Measurements from ENCODE around the gene IFITM10. TPM values are rescaled to one million over a fixed set of nuclear protein-coding genes. Genes with fewer than 3 reads are reported as not detected.

The IFITM10 gene
- polyA plus RNA-seq, 2 donors: 0.73 to 1.1 TPM

DNA sequence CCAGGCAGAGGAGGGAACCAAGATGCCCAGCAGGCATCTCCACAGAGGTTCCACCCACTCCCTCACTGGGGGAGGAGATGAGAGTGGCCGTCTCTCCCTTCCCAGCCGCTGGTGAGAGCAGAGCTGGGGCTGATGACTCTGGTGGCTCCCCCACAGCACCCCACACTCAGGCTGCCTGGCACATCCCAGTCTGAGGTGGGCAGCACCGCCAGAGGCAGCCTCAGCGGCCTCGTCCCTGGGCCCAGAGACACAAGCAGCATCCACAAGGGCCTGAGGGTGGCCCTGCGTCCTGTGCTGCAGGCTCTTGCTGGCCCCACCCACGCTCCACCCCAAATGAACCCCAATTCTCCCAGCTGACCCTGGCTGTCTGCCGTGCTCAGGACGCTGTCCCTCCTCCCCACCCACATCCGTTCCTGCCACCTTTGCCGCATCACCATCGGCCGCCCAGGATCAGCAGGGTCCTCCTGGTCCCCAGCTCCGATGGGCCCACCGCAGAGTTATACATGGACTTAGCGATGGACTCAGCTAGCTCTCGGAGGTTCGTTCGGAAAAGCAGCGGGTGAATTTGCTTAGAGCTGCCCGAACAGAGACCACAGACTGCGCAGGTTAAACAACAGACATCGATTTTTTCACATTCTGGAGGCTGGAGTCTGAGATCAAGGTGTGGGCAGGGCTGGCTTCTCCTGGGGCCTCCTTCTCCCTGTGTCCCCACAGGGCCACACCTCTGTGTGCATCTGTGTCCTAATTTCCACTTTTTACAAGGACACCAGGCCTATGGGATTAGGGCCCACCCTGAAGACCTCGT lies 33.5 kb upstream of the IFITM10 start:
- no peaks in the 10 kb centered on the region for H3K9me3 ChIP-seq (ENCODE audit: control insufficient read depth in 2 of 2, insufficient read depth in 1 of 2, low read depth in 1 of 2, low read length in 1 of 2)
- H3K36me3 ChIP-seq (ENCODE audit: control insufficient read depth in 2 of 2, insufficient read depth in 2 of 2, low read length in 1 of 2): no peaks in the 10 kb centered on the region
- H3K4me3 ChIP-seq (ENCODE audit: low read depth in 1 of 2, low read length in 2 of 2): no peak overlapping the region
- H3K27me3 ChIP-seq (ENCODE audit: control insufficient read depth in 1 of 2, insufficient read depth in 2 of 2, low read length in 2 of 2): no peaks in the 10 kb centered on the region
- WGBS, 2 donors: 81 to 83% methylated on average over 22 to 24 of the region's 24 CpGs
- H3K4me1 ChIP-seq (ENCODE audit: control insufficient read depth in 2 of 2, insufficient read depth in 2 of 2, low read length in 1 of 2): peaks cover 0 to 2% of the 10 kb centered on the region in 2 donors
- no peak overlapping the region for H3K27ac ChIP-seq (ENCODE audit: low read depth in 2 of 2, low read length in 1 of 2)

- H3K4me3 ChIP-seq (ENCODE audit: low read depth in 1 of 2, low read length in 2 of 2): no peak overlapping the region
- H3K27me3 ChIP-seq (ENCODE audit: control insufficient read depth in 1 of 2, insufficient read depth in 2 of 2, low read length in 2 of 2): no peaks in the 10 kb centered on the region
- H3K4me1 ChIP-seq (ENCODE audit: control insufficient read depth in 2 of 2, insufficient read depth in 2 of 2, low read length in 1 of 2): peaks cover 2 to 8% of the 10 kb centered on the region in 2 donors
- no peaks in the 10 kb centered on the region for H3K9me3 ChIP-seq (ENCODE audit: control insufficient read depth in 2 of 2, insufficient read depth in 1 of 2, low read depth in 1 of 2, low read length in 1 of 2)
- H3K27ac ChIP-seq (ENCODE audit: low read depth in 2 of 2, low read length in 1 of 2): no peak overlapping the region
- no peaks in the 10 kb centered on the region for H3K36me3 ChIP-seq (ENCODE audit: control insufficient read depth in 2 of 2, insufficient read depth in 2 of 2, low read length in 1 of 2)
- 68 to 69% methylated on average over 20 of the region's 20 CpGs for WGBS, 2 donors
These were observed 32.7 kb upstream of the IFITM10 start for GRCh38 chr11:1782831-1783724.

DNA sequence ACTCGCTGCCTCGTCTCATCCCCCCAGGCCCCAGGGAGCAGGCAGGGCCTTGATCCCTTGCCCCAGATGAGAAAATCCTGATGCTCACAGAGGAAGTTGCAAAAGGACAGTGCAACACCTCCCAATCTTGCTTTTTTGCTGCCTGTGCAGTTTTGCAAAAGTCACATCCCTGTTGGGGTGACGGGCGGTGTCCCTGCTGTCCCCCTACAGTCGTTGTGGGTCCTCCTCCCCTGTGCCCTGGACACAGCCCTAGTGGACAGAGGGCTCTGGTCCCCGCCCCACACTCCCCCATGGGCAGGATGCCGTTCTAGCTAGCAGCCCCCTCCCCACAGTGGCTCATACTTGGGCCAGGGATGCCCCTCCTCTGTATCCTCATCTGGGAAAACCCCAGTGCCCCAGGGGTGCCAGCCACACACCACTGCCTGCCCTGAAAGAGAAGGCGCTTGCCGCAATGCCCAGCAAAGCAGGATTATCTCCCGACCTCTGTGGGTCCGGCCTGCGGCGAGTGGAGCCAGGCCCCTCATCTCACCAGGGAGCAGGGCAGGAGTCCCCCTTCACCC lies 31.7 kb upstream of the IFITM10 start:
- H3K4me1 ChIP-seq (ENCODE audit: control insufficient read depth in 2 of 2, insufficient read depth in 2 of 2, low read length in 1 of 2): peaks cover 5 to 9% of the 10 kb centered on the region in 2 donors
- no peaks in the 10 kb centered on the region for H3K36me3 ChIP-seq (ENCODE audit: control insufficient read depth in 2 of 2, insufficient read depth in 2 of 2, low read length in 1 of 2)
- WGBS, 2 donors: 72 to 75% methylated on average over 13 of the region's 13 CpGs
- no peak overlapping the region for H3K27ac ChIP-seq (ENCODE audit: low read depth in 2 of 2, low read length in 1 of 2)
- no peaks in the 10 kb centered on the region for H3K9me3 ChIP-seq (ENCODE audit: control insufficient read depth in 2 of 2, insufficient read depth in 1 of 2, low read depth in 1 of 2, low read length in 1 of 2)
- H3K4me3 ChIP-seq (ENCODE audit: low read depth in 1 of 2, low read length in 2 of 2): no peak overlapping the region
- no peaks in the 10 kb centered on the region for H3K27me3 ChIP-seq (ENCODE audit: control insufficient read depth in 1 of 2, insufficient read depth in 2 of 2, low read length in 2 of 2)

GRCh38 chr11:1781593-1781975 lies 31.2 kb upstream of the IFITM10 start:
- Histone ChIP-seq H3K27me3 (ENCODE audit: control insufficient read depth in 1 of 2, insufficient read depth in 2 of 2, low read length in 2 of 2) (no peaks in the 10 kb centered on the region), H3K4me3 (ENCODE audit: low read depth in 1 of 2, low read length in 2 of 2) (no peak overlapping the region), H3K27ac (ENCODE audit: low read depth in 2 of 2, low read length in 1 of 2) (no peak overlapping the region), H3K9me3 (ENCODE audit: control insufficient read depth in 2 of 2, insufficient read depth in 1 of 2, low read depth in 1 of 2, low read length in 1 of 2) (no peaks in the 10 kb centered on the region), H3K36me3 (ENCODE audit: control insufficient read depth in 2 of 2, insufficient read depth in 2 of 2, low read length in 1 of 2) (no peaks in the 10 kb centered on the region), H3K4me1 (ENCODE audit: control insufficient read depth in 2 of 2, insufficient read depth in 2 of 2, low read length in 1 of 2) (peaks cover 5 to 9% of the 10 kb centered on the region in 2 donors)
- 78 to 79% methylated on average over 9 of the region's 9 CpGs for WGBS, 2 donors

DNA sequence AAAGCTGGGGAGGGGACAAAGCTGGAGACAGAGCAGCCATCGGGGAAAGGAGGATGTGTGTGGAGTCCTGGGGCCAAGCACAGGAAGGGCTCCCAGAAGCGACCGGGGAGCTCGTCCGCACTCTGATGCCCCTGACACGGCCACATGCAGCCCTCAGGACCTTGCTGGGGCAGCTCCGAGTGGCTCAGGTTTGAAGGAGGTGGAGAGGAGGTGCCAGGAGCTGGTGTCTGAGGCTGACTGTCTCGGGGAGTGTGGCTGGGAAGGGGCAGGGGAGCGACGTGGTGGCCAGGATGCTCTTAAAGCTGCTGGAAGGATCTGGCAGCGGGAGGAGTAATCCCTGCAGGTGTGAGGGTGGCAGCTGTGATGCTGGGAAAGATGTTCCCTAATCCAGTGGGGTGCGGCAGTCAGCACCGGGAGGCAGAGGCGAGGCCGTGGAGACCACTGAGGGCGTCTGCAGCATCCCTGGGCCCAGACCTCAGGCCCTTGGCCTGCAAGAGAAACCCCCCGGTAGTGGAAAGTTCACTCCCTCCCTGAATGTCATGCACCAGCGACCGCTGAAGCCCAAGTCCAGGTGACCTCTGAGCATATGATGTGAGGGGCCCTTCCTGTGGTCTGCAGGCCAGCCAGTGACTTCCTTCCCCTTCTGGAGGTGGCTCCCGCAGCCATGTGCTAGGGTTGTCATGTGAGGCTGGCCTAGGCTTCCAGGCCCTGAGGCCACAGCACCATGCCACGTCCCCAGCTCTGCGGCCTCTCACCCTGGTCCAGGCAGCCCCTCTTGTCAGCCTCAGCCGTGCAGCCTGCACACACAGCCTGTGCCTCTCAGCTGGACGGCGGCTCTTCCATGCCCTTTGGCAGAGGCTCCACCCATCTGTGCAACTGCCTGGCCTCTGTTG lies 30.6 kb upstream of the IFITM10 start:
- Histone ChIP-seq H3K36me3 (ENCODE audit: control insufficient read depth in 2 of 2, insufficient read depth in 2 of 2, low read length in 1 of 2) (no peaks in the 10 kb centered on the region), H3K27ac (ENCODE audit: low read depth in 2 of 2, low read length in 1 of 2) (no peak overlapping the region)
- 72% methylated on average over 25 of the region's 25 CpGs for WGBS, 2 donors

DNA sequence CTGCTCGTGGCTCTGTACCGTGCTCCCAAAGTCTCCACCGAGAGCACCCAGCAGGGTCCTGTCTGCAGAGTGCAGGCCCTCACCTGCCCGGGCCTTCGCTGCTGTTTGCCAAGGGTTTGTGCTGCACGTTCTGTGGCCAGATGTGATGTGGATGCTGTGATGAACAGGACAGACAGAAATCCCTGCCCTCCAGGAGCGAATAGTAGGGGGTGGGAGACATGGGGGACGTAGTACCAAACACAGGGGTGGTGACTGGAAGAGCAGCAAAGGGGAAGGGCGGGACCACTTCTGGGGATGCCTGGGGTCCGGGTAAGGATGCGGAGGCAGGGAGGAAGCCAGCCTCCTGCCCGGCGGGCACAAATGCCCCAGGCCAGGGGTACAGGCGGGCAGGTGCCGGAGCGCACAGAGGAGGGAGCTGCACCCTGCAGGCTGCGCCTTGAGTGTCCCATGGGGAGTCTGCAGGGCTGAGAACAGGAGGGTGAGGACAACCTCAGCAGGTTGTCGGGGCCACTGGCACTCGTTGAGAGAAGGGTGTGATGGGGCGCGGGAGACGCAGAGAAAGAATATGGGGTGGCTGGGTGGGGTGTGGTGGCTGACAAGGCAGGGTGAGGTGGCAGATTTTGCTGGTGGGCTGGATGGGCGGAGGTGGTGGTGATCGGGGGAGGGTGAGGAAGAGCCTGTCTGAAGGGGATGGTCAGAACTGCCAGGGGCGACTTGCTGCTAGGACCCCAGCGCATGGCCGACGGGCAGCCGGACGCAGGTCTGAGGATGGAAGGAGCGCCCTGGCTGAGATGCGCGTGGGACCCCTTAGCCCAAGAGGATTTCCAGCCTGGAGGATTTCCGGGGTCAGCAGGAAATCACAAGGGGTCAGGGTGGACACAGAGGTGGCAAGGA lies 29.7 kb upstream of the IFITM10 start:
- Histone ChIP-seq H3K36me3 (ENCODE audit: control insufficient read depth in 2 of 2, insufficient read depth in 2 of 2, low read length in 1 of 2) (no peaks in the 10 kb centered on the region), H3K4me3 (ENCODE audit: low read depth in 1 of 2, low read length in 2 of 2) (no peak overlapping the region), H3K27me3 (ENCODE audit: control insufficient read depth in 1 of 2, insufficient read depth in 2 of 2, low read length in 2 of 2) (no peaks in the 10 kb centered on the region), H3K9me3 (ENCODE audit: control insufficient read depth in 2 of 2, insufficient read depth in 1 of 2, low read depth in 1 of 2, low read length in 1 of 2) (no peaks in the 10 kb centered on the region), H3K4me1 (ENCODE audit: control insufficient read depth in 2 of 2, insufficient read depth in 2 of 2, low read length in 1 of 2) (peaks cover 5 to 9% of the 10 kb centered on the region in 2 donors), H3K27ac (ENCODE audit: low read depth in 2 of 2, low read length in 1 of 2) (no peak overlapping the region)
- 69 to 77% methylated on average over 33 to 34 of the region's 34 CpGs for WGBS, 2 donors

More for the DNA sequence above, 30.6 kb upstream of the IFITM10 start:
- H3K27me3 ChIP-seq (ENCODE audit: control insufficient read depth in 1 of 2, insufficient read depth in 2 of 2, low read length in 2 of 2): no peaks in the 10 kb centered on the region
- H3K4me3 ChIP-seq (ENCODE audit: low read depth in 1 of 2, low read length in 2 of 2): no peak overlapping the region
- peaks cover 5 to 9% of the 10 kb centered on the region in 2 donors for H3K4me1 ChIP-seq (ENCODE audit: control insufficient read depth in 2 of 2, insufficient read depth in 2 of 2, low read length in 1 of 2)
- H3K9me3 ChIP-seq (ENCODE audit: control insufficient read depth in 2 of 2, insufficient read depth in 1 of 2, low read depth in 1 of 2, low read length in 1 of 2): no peaks in the 10 kb centered on the region

- 68 to 69% methylated on average over 17 of the region's 17 CpGs for WGBS, 2 donors
- no peaks in the 10 kb centered on the region for H3K36me3 ChIP-seq (ENCODE audit: control insufficient read depth in 2 of 2, insufficient read depth in 2 of 2, low read length in 1 of 2)
- H3K27ac ChIP-seq (ENCODE audit: low read depth in 2 of 2, low read length in 1 of 2): no peak overlapping the region
- H3K4me3 ChIP-seq (ENCODE audit: low read depth in 1 of 2, low read length in 2 of 2): no peak overlapping the region
- no peaks in the 10 kb centered on the region for H3K9me3 ChIP-seq (ENCODE audit: control insufficient read depth in 2 of 2, insufficient read depth in 1 of 2, low read depth in 1 of 2, low read length in 1 of 2)
- peaks cover 5 to 9% of the 10 kb centered on the region in 2 donors for H3K4me1 ChIP-seq (ENCODE audit: control insufficient read depth in 2 of 2, insufficient read depth in 2 of 2, low read length in 1 of 2)
- H3K27me3 ChIP-seq (ENCODE audit: control insufficient read depth in 1 of 2, insufficient read depth in 2 of 2, low read length in 2 of 2): no peaks in the 10 kb centered on the region
These were observed 28.8 kb upstream of the IFITM10 start for GRCh38 chr11:1779034-1779805.
